ENCODE data around the gene PSMD8. TPM values are rescaled to one million over a fixed set of nuclear protein-coding genes. Genes with fewer than 3 reads are reported as not detected.

Gene PSMD8
- total and polyA plus RNA-seq, 2 of the 8 experiments (the other 6 are each of a cell fraction or from before 2014, with no cell fraction given), result 170 to 486 TPM

DNA sequence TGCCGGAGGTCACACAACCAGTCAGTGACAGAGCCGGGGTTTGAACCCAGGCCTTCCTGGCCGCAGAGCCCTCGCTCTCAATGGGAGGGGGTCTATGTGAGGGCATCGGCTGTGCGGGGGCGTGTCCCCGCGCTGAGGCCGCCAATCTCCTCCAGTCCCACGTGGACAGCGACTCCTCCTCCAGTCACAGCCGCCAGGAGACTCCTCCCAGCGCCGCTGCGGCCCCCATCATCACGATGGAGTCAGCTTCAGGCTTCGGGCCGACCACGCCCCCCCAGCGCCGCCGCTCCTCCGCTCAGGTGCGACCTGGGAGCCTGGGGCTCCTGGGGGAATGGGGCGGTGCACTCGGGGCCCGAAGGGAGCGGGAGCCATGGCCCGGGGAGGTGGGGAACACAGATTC is 20.1 kb downstream of the PSMD8 start (continued):
- TF ChIP-seq, protein P1, sequence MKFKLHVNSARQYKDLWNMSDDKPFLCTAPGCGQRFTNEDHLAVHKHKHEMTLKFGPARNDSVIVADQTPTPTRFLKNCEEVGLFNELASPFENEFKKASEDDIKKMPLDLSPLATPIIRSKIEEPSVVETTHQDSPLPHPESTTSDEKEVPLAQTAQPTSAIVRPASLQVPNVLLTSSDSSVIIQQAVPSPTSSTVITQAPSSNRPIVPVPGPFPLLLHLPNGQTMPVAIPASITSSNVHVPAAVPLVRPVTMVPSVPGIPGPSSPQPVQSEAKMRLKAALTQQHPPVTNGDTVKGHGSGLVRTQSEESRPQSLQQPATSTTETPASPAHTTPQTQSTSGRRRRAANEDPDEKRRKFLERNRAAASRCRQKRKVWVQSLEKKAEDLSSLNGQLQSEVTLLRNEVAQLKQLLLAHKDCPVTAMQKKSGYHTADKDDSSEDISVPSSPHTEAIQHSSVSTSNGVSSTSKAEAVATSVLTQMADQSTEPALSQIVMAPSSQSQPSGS (IDR thresholded peaks at IDR 0.05; ENCODE audit: low read length), result no peak
- TF ChIP-seq, protein P2, sequence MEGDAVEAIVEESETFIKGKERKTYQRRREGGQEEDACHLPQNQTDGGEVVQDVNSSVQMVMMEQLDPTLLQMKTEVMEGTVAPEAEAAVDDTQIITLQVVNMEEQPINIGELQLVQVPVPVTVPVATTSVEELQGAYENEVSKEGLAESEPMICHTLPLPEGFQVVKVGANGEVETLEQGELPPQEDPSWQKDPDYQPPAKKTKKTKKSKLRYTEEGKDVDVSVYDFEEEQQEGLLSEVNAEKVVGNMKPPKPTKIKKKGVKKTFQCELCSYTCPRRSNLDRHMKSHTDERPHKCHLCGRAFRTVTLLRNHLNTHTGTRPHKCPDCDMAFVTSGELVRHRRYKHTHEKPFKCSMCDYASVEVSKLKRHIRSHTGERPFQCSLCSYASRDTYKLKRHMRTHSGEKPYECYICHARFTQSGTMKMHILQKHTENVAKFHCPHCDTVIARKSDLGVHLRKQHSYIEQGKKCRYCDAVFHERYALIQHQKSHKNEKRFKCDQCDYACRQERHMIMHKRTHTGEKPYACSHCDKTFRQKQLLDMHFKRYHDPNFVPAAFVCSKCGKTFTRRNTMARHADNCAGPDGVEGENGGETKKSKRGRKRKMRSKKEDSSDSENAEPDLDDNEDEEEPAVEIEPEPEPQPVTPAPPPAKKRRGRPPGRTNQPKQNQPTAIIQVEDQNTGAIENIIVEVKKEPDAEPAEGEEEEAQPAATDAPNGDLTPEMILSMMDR (IDR thresholded peaks at IDR 0.05; ENCODE audit: control extremely low read depth in 1 of 3, insufficient read depth in 1 of 3, low read depth in 1 of 3, low read length in 3 of 3), result no peak; a peak in 1 of 4 replicates
- no peak for TF ChIP-seq SIN3A (conservative IDR thresholded peaks at IDR 0.05 in 1 of 2, IDR thresholded peaks at IDR 0.05 in 1 of 2; ENCODE audit: low read depth in 1 of 2, low read length in 2 of 2)
- no peak for TF ChIP-seq RFX5 (IDR thresholded peaks at IDR 0.05; ENCODE audit: borderline replicate concordance, low read depth, low read length)
- no peak for TF ChIP-seq TBP (IDR thresholded peaks at IDR 0.05; ENCODE audit: low read depth, low read length)
- no peak for TF ChIP-seq POU5F1 (IDR thresholded peaks at IDR 0.05; ENCODE audit: low read depth, low read length)
- no peak for TF ChIP-seq RAD21 (IDR thresholded peaks at IDR 0.05 in 1 of 2, conservative IDR thresholded peaks at IDR 0.05 in 1 of 2; ENCODE audit: low read depth in 2 of 2, low read length in 2 of 2)
- no peak for TF ChIP-seq NRF1 (IDR thresholded peaks at IDR 0.05; ENCODE audit: low read depth, low read length)
- TF ChIP-seq, protein P3, sequence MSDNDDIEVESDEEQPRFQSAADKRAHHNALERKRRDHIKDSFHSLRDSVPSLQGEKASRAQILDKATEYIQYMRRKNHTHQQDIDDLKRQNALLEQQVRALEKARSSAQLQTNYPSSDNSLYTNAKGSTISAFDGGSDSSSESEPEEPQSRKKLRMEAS (IDR thresholded peaks at IDR 0.05), result peak; percentile 82
- TF ChIP-seq HDAC2 (IDR thresholded peaks at IDR 0.05; ENCODE audit: borderline replicate concordance in 1 of 2, low read depth in 2 of 2, low read length in 2 of 2), result no peak
- TF ChIP-seq SP4 (IDR thresholded peaks at IDR 0.05; ENCODE audit: low read length), result no peak
- TF ChIP-seq SUZ12 (IDR thresholded peaks at IDR 0.05; ENCODE audit: low read length), result no peak
- TF ChIP-seq JUN (IDR thresholded peaks at IDR 0.05; ENCODE audit: low read depth, low read length), result no peak
- TF ChIP-seq MAFK (IDR thresholded peaks at IDR 0.05; ENCODE audit: low read depth, low read length), result no peak
- TF ChIP-seq SIRT6 (IDR thresholded peaks at IDR 0.05; ENCODE audit: low read length), result no peak
- TF ChIP-seq EP300 (IDR thresholded peaks at IDR 0.05; ENCODE audit: borderline replicate concordance in 1 of 2, low read depth in 2 of 2, low read length in 2 of 2), result no peak
- TF ChIP-seq EZH2 (IDR thresholded peaks at IDR 0.05; ENCODE audit: low read depth, low read length, severe bottlenecking), result no peak
- TF ChIP-seq CEBPB (IDR thresholded peaks at IDR 0.05; ENCODE audit: low read depth, low read length), result no peak
- no peak for TF ChIP-seq SIX5 (IDR thresholded peaks at IDR 0.05; ENCODE audit: low read depth, low read length)
- TF ChIP-seq GTF2F1 (IDR thresholded peaks at IDR 0.05; ENCODE audit: borderline replicate concordance, low read depth, low read length), result no peak

Measured in H1 (cell line).